A549 (cell line): Measurements from ENCODE around the gene TXNRD2.
"Not testable (repeated sequence)": the region's sequence is repeated elsewhere in the genome, so short reads cannot be mapped to it uniquely, and the experiment has no call there.

Experiments used
- CHD4 ChIP-seq: fragments of 200-600 bp; sonication (generic); IDR thresholded peaks from 2 replicates; pipeline ENCODE4 v1.6.1; 2016; ENCODE audit warnings: antibody characterized with exemption, mild to moderate bottlenecking, borderline replicate concordance
- ESRRA ChIP-seq: fragments of 150-350 bp; IDR thresholded peaks from 2 replicates; pipeline ENCODE4 v1.6.1; 2014; ENCODE audit warnings: mild to moderate bottlenecking, low read length, borderline replicate concordance
- ZFP36 ChIP-seq: fragments of 450-650 bp; IDR thresholded peaks from 2 replicates; pipeline ENCODE4 v1.6.1; 2014; ENCODE audit warnings: borderline replicate concordance; ENCODE audit not compliant: partially characterized antibody
- TF ChIP-seq, protein P1 (sequence below): fragments of >200 bp; sonication (Bioruptor Twin); formaldehyde crosslinking; IDR thresholded peaks from 3 replicates; pipeline ENCODE4 v1.5.1; 2016

GRCh38 chr22:19831979-19832378 lies 109.6 kb downstream of the TXNRD2 start:
- TF ChIP-seq, protein P1, sequence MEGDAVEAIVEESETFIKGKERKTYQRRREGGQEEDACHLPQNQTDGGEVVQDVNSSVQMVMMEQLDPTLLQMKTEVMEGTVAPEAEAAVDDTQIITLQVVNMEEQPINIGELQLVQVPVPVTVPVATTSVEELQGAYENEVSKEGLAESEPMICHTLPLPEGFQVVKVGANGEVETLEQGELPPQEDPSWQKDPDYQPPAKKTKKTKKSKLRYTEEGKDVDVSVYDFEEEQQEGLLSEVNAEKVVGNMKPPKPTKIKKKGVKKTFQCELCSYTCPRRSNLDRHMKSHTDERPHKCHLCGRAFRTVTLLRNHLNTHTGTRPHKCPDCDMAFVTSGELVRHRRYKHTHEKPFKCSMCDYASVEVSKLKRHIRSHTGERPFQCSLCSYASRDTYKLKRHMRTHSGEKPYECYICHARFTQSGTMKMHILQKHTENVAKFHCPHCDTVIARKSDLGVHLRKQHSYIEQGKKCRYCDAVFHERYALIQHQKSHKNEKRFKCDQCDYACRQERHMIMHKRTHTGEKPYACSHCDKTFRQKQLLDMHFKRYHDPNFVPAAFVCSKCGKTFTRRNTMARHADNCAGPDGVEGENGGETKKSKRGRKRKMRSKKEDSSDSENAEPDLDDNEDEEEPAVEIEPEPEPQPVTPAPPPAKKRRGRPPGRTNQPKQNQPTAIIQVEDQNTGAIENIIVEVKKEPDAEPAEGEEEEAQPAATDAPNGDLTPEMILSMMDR, result not testable (repeated sequence)
- not testable (repeated sequence) for TF ChIP-seq ZFP36, ESRRA, CHD4
